ENCODE data around the gene TP53TG3.
"Not testable (repeated sequence)": the region's sequence is repeated elsewhere in the genome, so short reads cannot be mapped to it uniquely, and the experiment has no call there.

DNA sequence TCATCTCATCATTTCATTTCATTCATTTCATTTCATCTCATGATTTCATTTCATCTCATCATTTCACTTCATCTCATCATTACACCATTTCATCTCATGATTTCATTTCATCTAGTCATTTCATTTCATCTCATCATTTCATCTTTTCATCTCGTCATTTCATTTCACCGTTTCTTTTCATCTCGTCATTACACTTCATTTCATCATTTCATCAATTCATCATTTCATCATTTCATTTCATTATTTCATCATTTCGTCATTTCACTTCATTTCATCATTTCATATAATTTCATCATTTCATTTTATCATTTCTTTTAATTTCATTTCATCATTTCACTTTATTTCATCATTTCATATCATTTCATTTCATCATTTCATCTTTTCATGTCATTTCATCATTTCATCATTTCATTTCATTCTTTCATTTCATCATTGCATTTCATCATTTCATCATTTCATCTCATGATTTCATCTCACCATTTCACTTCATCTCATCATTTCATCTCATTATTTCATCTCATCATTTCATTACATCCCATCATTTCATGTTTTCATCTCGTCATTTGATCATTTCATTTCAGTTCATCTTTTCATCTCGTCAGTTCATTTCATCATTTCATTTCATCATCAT, 30.6 kb downstream of the TP53TG3 start:
- TF ChIP-seq EP300, POLR2A, POLR2AphosphoS5 (IDR thresholded peaks at IDR 0.05): not testable (repeated sequence)
- TF ChIP-seq, protein P1, sequence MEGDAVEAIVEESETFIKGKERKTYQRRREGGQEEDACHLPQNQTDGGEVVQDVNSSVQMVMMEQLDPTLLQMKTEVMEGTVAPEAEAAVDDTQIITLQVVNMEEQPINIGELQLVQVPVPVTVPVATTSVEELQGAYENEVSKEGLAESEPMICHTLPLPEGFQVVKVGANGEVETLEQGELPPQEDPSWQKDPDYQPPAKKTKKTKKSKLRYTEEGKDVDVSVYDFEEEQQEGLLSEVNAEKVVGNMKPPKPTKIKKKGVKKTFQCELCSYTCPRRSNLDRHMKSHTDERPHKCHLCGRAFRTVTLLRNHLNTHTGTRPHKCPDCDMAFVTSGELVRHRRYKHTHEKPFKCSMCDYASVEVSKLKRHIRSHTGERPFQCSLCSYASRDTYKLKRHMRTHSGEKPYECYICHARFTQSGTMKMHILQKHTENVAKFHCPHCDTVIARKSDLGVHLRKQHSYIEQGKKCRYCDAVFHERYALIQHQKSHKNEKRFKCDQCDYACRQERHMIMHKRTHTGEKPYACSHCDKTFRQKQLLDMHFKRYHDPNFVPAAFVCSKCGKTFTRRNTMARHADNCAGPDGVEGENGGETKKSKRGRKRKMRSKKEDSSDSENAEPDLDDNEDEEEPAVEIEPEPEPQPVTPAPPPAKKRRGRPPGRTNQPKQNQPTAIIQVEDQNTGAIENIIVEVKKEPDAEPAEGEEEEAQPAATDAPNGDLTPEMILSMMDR (IDR thresholded peaks at IDR 0.05): not testable (repeated sequence)

Measured in suprapubic skin (tissue), 4 donors.